A549 (cell line): Measurements from ENCODE around the gene MYL1. TPM values are rescaled to one million over a fixed set of nuclear protein-coding genes. Genes with fewer than 3 reads are reported as not detected.

Experiments
- ATAC-seq, 2 experiments: fragments of 200-7000 bp in 1 of 2; fragments of >200 bp in 1 of 2; cut with Nextera tagmentation in 1 of 2; cut with Tn5 transposase in 1 of 2; 3 replicates each; pipeline versions ENCODE4 v1.8.0 to v1.9.1; 2018 to 2020; ENCODE audit warnings: mild to moderate bottlenecking in 1 of 2, moderate library complexity in 1 of 2
- CTCF ChIA-PET: fragments of 300-600 bp; sonication (Branson Sonifier 250); formaldehyde crosslinking; extraction: SDS; loops from one replicate; lab custom pipeline; 2021; ENCODE audit warnings: antibody characterized with exemption, inconsistent platforms; lab: Yijun Ruan, JAX
- POLR2A ChIA-PET: fragments of 350-600 bp; formaldehyde crosslinking; extraction: SDS; loops from one replicate; lab custom pipeline; 2021; ENCODE audit warnings: antibody characterized with exemption, inconsistent platforms; lab: Yijun Ruan, JAX
- DNase-seq, 2 experiments: peaks; one replicate each; pipeline versions ENCODE4 v3.0.0 to v3.0.0-alpha.2; 2011 to 2016; ENCODE audit warnings: low read depth in 1 of 2, low spot score in 1 of 2
- FAIRE-seq: peaks from 2 replicates; lab custom pipeline; 2011; peaks lifted over from hg19 to GRCh38; lab: Jason Lieb, UNC
- H3K27ac ChIP-seq, 2 experiments: fragments of >200 bp; sonication (Bioruptor Twin); formaldehyde crosslinking; 3 replicates each; pipeline ENCODE4 v1.5.1; 2016 to 2017
- H3K4me1 ChIP-seq: fragments of >200 bp; sonication (Bioruptor Twin); formaldehyde crosslinking; 3 replicates; pipeline ENCODE4 v1.6.1; 2016
- H3K4me2 ChIP-seq: fragments of >200 bp; sonication (Bioruptor Twin); formaldehyde crosslinking; 3 replicates; pipeline ENCODE4 v1.6.1; 2016
- H3K4me3 ChIP-seq: fragments of >200 bp; sonication (Bioruptor Twin); formaldehyde crosslinking; 3 replicates; pipeline ENCODE4 v1.5.1; 2016
- H3K9me3 ChIP-seq: fragments of >200 bp; sonication (Bioruptor Twin); formaldehyde crosslinking; 3 replicates; pipeline ENCODE4 v1.6.1; 2016
- CBX8 ChIP-seq: fragments of 200-600 bp; sonication (generic); IDR thresholded peaks from 2 replicates; pipeline ENCODE4 v1.6.1; 2016
- CHD2 ChIP-seq: fragments of 150-350 bp; IDR thresholded peaks from 2 replicates; pipeline ENCODE4 v1.6.1; 2014; ENCODE audit warnings: low read length; ENCODE audit not compliant: partially characterized antibody
- CTCF ChIP-seq: fragments of >200 bp; sonication (Bioruptor Twin); formaldehyde crosslinking; IDR thresholded peaks from 3 replicates; pipeline ENCODE4 v1.5.1; 2016
- E2F6 ChIP-seq: IDR thresholded peaks from 2 replicates; pipeline ENCODE4 v1.6.1; 2012; ENCODE audit warnings: low read depth, borderline replicate concordance
- EHMT2 ChIP-seq: fragments of 200-600 bp; sonication (generic); IDR thresholded peaks from 2 replicates; pipeline ENCODE4 v1.6.1; 2016; ENCODE audit warnings: antibody characterized with exemption, low read depth, mild to moderate bottlenecking, moderate library complexity
- ELK1 ChIP-seq: fragments of 150-350 bp; IDR thresholded peaks from 2 replicates; pipeline ENCODE4 v1.6.1; 2014; ENCODE audit warnings: low read depth, mild to moderate bottlenecking, low read length
- GATA3 ChIP-seq: IDR thresholded peaks from 2 replicates; pipeline ENCODE4 v1.6.1; 2012; ENCODE audit warnings: borderline replicate concordance
- HDAC2 ChIP-seq: fragments of 200-600 bp; sonication (generic); IDR thresholded peaks from 2 replicates; pipeline ENCODE4 v1.6.1; 2016
- HES2 ChIP-seq: fragments of >200 bp; sonication (Bioruptor Twin); formaldehyde crosslinking; IDR thresholded peaks from 2 replicates; pipeline ENCODE4 v1.6.1; 2016
- HEYL ChIP-seq: fragments of 250-450 bp; sonication (Bioruptor Pico); IDR thresholded peaks from 2 replicates; pipeline ENCODE4 v1.8.0; 2021; ENCODE audit warnings: mild to moderate bottlenecking, moderate library complexity
- HOXA7 ChIP-seq: fragments of 250-450 bp; sonication (Bioruptor Pico); IDR thresholded peaks from 2 replicates; pipeline ENCODE4 v1.5.0; 2020; ENCODE audit warnings: mild to moderate bottlenecking, moderate library complexity
- HOXB5 ChIP-seq: fragments of 250-450 bp; sonication (Bioruptor Pico); IDR thresholded peaks from 2 replicates; pipeline ENCODE4 v1.5.0; 2020; ENCODE audit warnings: mild to moderate bottlenecking, moderate library complexity
- JUN ChIP-seq, 2 experiments: fragments of >200 bp; sonication (Bioruptor Twin); formaldehyde crosslinking; IDR thresholded peaks; 2 replicates in 1 of 2; 3 replicates in 1 of 2; pipeline ENCODE4 v1.6.1; 2016 to 2017
- MAX ChIP-seq: IDR thresholded peaks from 2 replicates; pipeline ENCODE4 v1.6.1; 2012
- MAZ ChIP-seq: fragments of 150-350 bp; IDR thresholded peaks from 2 replicates; pipeline ENCODE4 v1.6.1; 2014; ENCODE audit warnings: antibody characterized with exemption, low read depth, low read length, borderline replicate concordance
- NPAS2 ChIP-seq: fragments of 250-450 bp; sonication (Bioruptor Pico); IDR thresholded peaks from 2 replicates; pipeline ENCODE4 v1.8.0; 2022; ENCODE audit warnings: mild to moderate bottlenecking, moderate library complexity, borderline replicate concordance
- RAD21 ChIP-seq, 2 experiments: fragments of >200 bp in 1 of 2; sonication (Bioruptor Twin) in 1 of 2; formaldehyde crosslinking in 1 of 2; IDR thresholded peaks in 1 of 2; conservative IDR thresholded peaks in 1 of 2; 2 replicates in 1 of 2; 3 replicates in 1 of 2; pipeline ENCODE4 v1.6.1; 2012 to 2018; ENCODE audit warnings: inconsistent platforms in 1 of 2
- RFX5 ChIP-seq: fragments of 450-650 bp; IDR thresholded peaks from 2 replicates; pipeline ENCODE4 v1.7.1; 2014; ENCODE audit warnings: antibody characterized with exemption, mild to moderate bottlenecking, moderate library complexity
- RNF2 ChIP-seq: fragments of 200-600 bp; sonication (generic); IDR thresholded peaks from 2 replicates; pipeline ENCODE4 v1.6.1; 2016; ENCODE audit warnings: low read depth, mild to moderate bottlenecking, antibody characterized with exemption, moderate library complexity, borderline replicate concordance
- SREBF2 ChIP-seq: fragments of 450-650 bp; IDR thresholded peaks from 2 replicates; pipeline ENCODE4 v1.6.1; 2014; ENCODE audit warnings: mild to moderate bottlenecking, moderate library complexity
- USF2 ChIP-seq: fragments of 450-650 bp; IDR thresholded peaks from 2 replicates; pipeline ENCODE4 v1.6.1; 2014; ENCODE audit warnings: antibody characterized with exemption
- ZFP36 ChIP-seq: fragments of 450-650 bp; IDR thresholded peaks from 2 replicates; pipeline ENCODE4 v1.6.1; 2014; ENCODE audit warnings: borderline replicate concordance; ENCODE audit not compliant: partially characterized antibody
- ZSCAN20 ChIP-seq: fragments of 250-450 bp; sonication (Bioruptor Pico); IDR thresholded peaks from 2 replicates; pipeline ENCODE4 v1.8.0; 2022; ENCODE audit warnings: mild to moderate bottlenecking, moderate library complexity
- WGBS: methylation state at CpG from one replicate; pipeline ENCODE4 v1.1.6; 2017; ENCODE audit errors: missing lambda C conversion rate; 5-methylcytosine and 5-hydroxymethylcytosine counted together
- polyA minus RNA-seq: library from RNA; depleted of rRNA, polyadenylated mRNA; stranded (reverse); fragments of >200 nt; gene quantifications from 2 replicates; pipeline ENCODE4 v1.2.3, GENCODE V29; 2011; rRNA and poly(A)+ RNA removed
- polyA plus RNA-seq, 4 experiments: library from polyadenylated mRNA; depleted of rRNA in 3 of 4; stranded (reverse); fragments of >200 nt; fragmentation: RNase III in 1 of 4; extraction: RNeasy Plus Mini Kit Qiagen cat#74134 plus additional on column Dnase treatment in 1 of 4; gene quantifications; 2 replicates in 3 of 4; 3 replicates in 1 of 4; pipeline ENCODE4 v1.2.3, GENCODE V29; 2011 to 2017

MYL1 gene
- polyA plus RNA-seq (2011; rRNA removed) = not detected in 2 replicates
- not detected in 2 replicates for polyA plus RNA-seq (2012; cell fraction: cytosol; rRNA removed)
- polyA plus RNA-seq (2012; cell fraction: nucleus; rRNA removed) = not detected in 2 replicates
- polyA plus RNA-seq (2017; fragmentation: RNase III; extraction: RNeasy Plus Mini Kit Qiagen cat#74134 plus additional on column Dnase treatment) = not detected in 3 replicates
- polyA minus RNA-seq = not detected in 2 replicates

GRCh38 chr2:210315015-210315788 lies at the start of gene MYL1:
TSS of gene MYL1 (minus strand) at chr2:210315174. CDS start at chr2:210315042, 132 bp downstream.
- ATAC-seq (no peak), DNase-seq (no peak)
- no peak within 1 kb of the TSS for H3K27ac ChIP-seq
- H3K9me3 ChIP-seq = no peaks in the 10 kb centered on the region
- H3K4me1 ChIP-seq = no peaks in the 10 kb centered on the region
- no peak within 1 kb of the TSS for H3K4me3 ChIP-seq
- no peak within 1 kb of the TSS for H3K4me2 ChIP-seq
- ChIA-PET POLR2A (no interaction called here), CTCF (interaction anchor here (0.7 kb wide), 1 partner anchor 88 kb away, joined by 3 read pairs; no protein-coding TSS in a partner anchor)
- TF ChIP-seq HOXB5 = no peak
- no peak for TF ChIP-seq GATA3
- no peak for TF ChIP-seq ELK1
- no peak for TF ChIP-seq HOXA7 (CRISPR knock-in tag)
- TF ChIP-seq E2F6 = no peak
- no peak for TF ChIP-seq MAZ
- no peak for TF ChIP-seq EHMT2
- no peak for TF ChIP-seq CHD2
- TF ChIP-seq RFX5 = no peak
- TF ChIP-seq ZSCAN20 (CRISPR knock-in tag) = no peak
- no peak for TF ChIP-seq CBX8
- no peak for TF ChIP-seq MAX
- no peak for TF ChIP-seq NPAS2
- TF ChIP-seq HES2 = no peak
- no peak for TF ChIP-seq USF2
- no peak for TF ChIP-seq ZFP36
- TF ChIP-seq RAD21 (conservative IDR thresholded peaks at IDR 0.05 in 1 of 2, IDR thresholded peaks at IDR 0.05 in 1 of 2) = no peak
- TF ChIP-seq, all 56 proteins: peak for 0
- FAIRE-seq = no peak
- 19% methylated on average over 5 of the region's 5 CpGs for WGBS

GRCh38 chr2:210363876-210364275 lies 48.9 kb upstream of the MYL1 start:
- ChIA-PET CTCF (interaction anchor here (0.7 to 1.8 kb wide), 2 partner anchors 9 to 35 kb away, joined by 4 to 6 read pairs; no protein-coding TSS in a partner anchor), POLR2A (no interaction called here)
- TF ChIP-seq HOXB5 = no peak
- no peak for TF ChIP-seq SREBF2
- no peak for TF ChIP-seq RNF2
- TF ChIP-seq HDAC2 = no peak
- no peak for TF ChIP-seq CTCF
- TF ChIP-seq JUN (IDR thresholded peaks at IDR 0.05) = no peak
- TF ChIP-seq CBX8 = no peak
- TF ChIP-seq RAD21 (conservative IDR thresholded peaks at IDR 0.05 in 1 of 2, IDR thresholded peaks at IDR 0.05 in 1 of 2) = no peak
- TF ChIP-seq ZSCAN20 (CRISPR knock-in tag) = no peak
- TF ChIP-seq RFX5 = no peak
- TF ChIP-seq HEYL (CRISPR knock-in tag) = no peak
- no peak for FAIRE-seq
- no peak for ATAC-seq
- no peaks in the 10 kb centered on the region for H3K4me1 ChIP-seq
- no peak overlapping the region for H3K27ac ChIP-seq
- H3K4me2 ChIP-seq = no peak overlapping the region
- no peak overlapping the region for H3K4me3 ChIP-seq
- H3K9me3 ChIP-seq = no peaks in the 10 kb centered on the region
- no peak for DNase-seq
